SK-N-SH treated with all-trans-retinoic acid at 6 μM for 48 hours (cell line): Measurements from ENCODE around the gene SYNJ2.

ENCODE experiments used
- ATAC-seq: fragments of 200-7000 bp; cut with Tn5 transposase; 3 replicates; pipeline ENCODE4 v1.9.1; 2020; ENCODE audit warnings: mild to moderate bottlenecking, moderate library complexity
- ARNTL ChIP-seq: fragments of 450-650 bp; formaldehyde crosslinking; IDR thresholded peaks from 2 replicates; pipeline ENCODE4 v1.5.0; 2020; ENCODE audit warnings: low read depth, mild to moderate bottlenecking, moderate library complexity, borderline replicate concordance
- BACH2 ChIP-seq: fragments of 250-450 bp; sonication (Bioruptor Pico); IDR thresholded peaks from 2 replicates; pipeline ENCODE4 v1.9.0; 2021; ENCODE audit warnings: mild to moderate bottlenecking, borderline replicate concordance
- CREB5 ChIP-seq: fragments of 250-450 bp; sonication (Bioruptor Pico); IDR thresholded peaks from 2 replicates; pipeline ENCODE4 v1.5.1; 2020; ENCODE audit warnings: low read depth, mild to moderate bottlenecking, moderate library complexity
- CSDC2 ChIP-seq: fragments of 250-450 bp; sonication (Bioruptor Pico); IDR thresholded peaks from 2 replicates; pipeline ENCODE4 v1.5.0; 2020; ENCODE audit warnings: mild to moderate bottlenecking, moderate library complexity
- CSRNP3 ChIP-seq: fragments of 250-450 bp; sonication (Bioruptor Pico); IDR thresholded peaks from 2 replicates; pipeline ENCODE4 v1.5.1; 2021; ENCODE audit warnings: mild to moderate bottlenecking, moderate library complexity
- ESRRG ChIP-seq: fragments of 250-450 bp; sonication (Bioruptor Pico); IDR thresholded peaks from 2 replicates; pipeline ENCODE4 v1.6.1; 2021; ENCODE audit warnings: mild to moderate bottlenecking
- GLIS3 ChIP-seq: fragments of 250-450 bp; sonication (Bioruptor Pico); IDR thresholded peaks from 2 replicates; pipeline ENCODE4 v1.5.0; 2020; ENCODE audit warnings: mild to moderate bottlenecking, moderate library complexity
- ISL1 ChIP-seq: fragments of 250-450 bp; sonication (Bioruptor Pico); IDR thresholded peaks from 2 replicates; pipeline ENCODE4 v2.1.2; 2022; ENCODE audit warnings: mild to moderate bottlenecking, moderate library complexity
- OSR1 ChIP-seq: fragments of 250-450 bp; sonication (Bioruptor Pico); IDR thresholded peaks from 2 replicates; pipeline ENCODE4 v1.8.0; 2022; ENCODE audit warnings: moderate library complexity, mild to moderate bottlenecking, inconsistent platforms
- PATZ1 ChIP-seq: fragments of 250-450 bp; sonication (Bioruptor Pico); IDR thresholded peaks from 2 replicates; pipeline ENCODE4 v1.8.0; 2020; ENCODE audit warnings: mild to moderate bottlenecking, moderate library complexity, borderline replicate concordance
- PPARA ChIP-seq: fragments of 250-450 bp; sonication (Bioruptor Pico); IDR thresholded peaks from 2 replicates; pipeline ENCODE4 v1.5.0; 2020; ENCODE audit warnings: mild to moderate bottlenecking, borderline replicate concordance
- RARB ChIP-seq: fragments of 250-450 bp; sonication (Bioruptor Pico); IDR thresholded peaks from 2 replicates; pipeline ENCODE4 v1.8.0; 2021; ENCODE audit warnings: mild to moderate bottlenecking, moderate library complexity
- SNAI2 ChIP-seq: fragments of 250-450 bp; sonication (Bioruptor Pico); IDR thresholded peaks from 2 replicates; pipeline ENCODE4 v1.5.0; 2020; ENCODE audit warnings: mild to moderate bottlenecking, moderate library complexity
- TCF4 ChIP-seq: fragments of 250-450 bp; sonication (Bioruptor Pico); IDR thresholded peaks from 2 replicates; pipeline ENCODE4 v1.8.0; 2021; ENCODE audit warnings: mild to moderate bottlenecking, moderate library complexity, borderline replicate concordance
- TOX ChIP-seq: fragments of 250-450 bp; sonication (Bioruptor Pico); IDR thresholded peaks from 2 replicates; pipeline ENCODE4 v1.8.0; 2021; ENCODE audit warnings: mild to moderate bottlenecking, moderate library complexity, borderline replicate concordance
- ZC3H10 ChIP-seq: fragments of 250-450 bp; sonication (Bioruptor Pico); IDR thresholded peaks from 2 replicates; pipeline ENCODE4 v1.5.1; 2021; ENCODE audit warnings: mild to moderate bottlenecking, moderate library complexity
- ZFP3 ChIP-seq: fragments of 250-450 bp; sonication (Bioruptor Pico); IDR thresholded peaks from 2 replicates; pipeline ENCODE4 v1.5.0; 2020; ENCODE audit warnings: mild to moderate bottlenecking, moderate library complexity
- ZFP30 ChIP-seq: fragments of 450-650 bp; formaldehyde crosslinking; IDR thresholded peaks from 2 replicates; pipeline ENCODE4 v1.5.0; 2022; ENCODE audit warnings: mild to moderate bottlenecking, moderate library complexity
- ZNF565 ChIP-seq: fragments of 450-650 bp; formaldehyde crosslinking; conservative IDR thresholded peaks from 2 replicates; pipeline ENCODE4 v1.5.0; 2020; ENCODE audit warnings: low read depth, mild to moderate bottlenecking, moderate library complexity
- ZNF8 ChIP-seq: fragments of 450-650 bp; formaldehyde crosslinking; IDR thresholded peaks from 2 replicates; pipeline ENCODE4 v1.5.0; 2020; ENCODE audit warnings: mild to moderate bottlenecking, moderate library complexity

Gene SYNJ2

GRCh38 chr6:157941101-157941863, 40.4 kb upstream of the SYNJ2 start (continued):
- TF ChIP-seq PATZ1 (CRISPR knock-in tag), result no peak

GRCh38 chr6:157942351-157942750, 39.3 kb upstream of the SYNJ2 start:
- no peak for TF ChIP-seq PPARA
- no peak for TF ChIP-seq CSRNP3
- no peak for TF ChIP-seq GLIS3 (CRISPR knock-in tag)
- no peak for TF ChIP-seq SNAI2 (CRISPR knock-in tag)
- TF ChIP-seq ARNTL, result no peak
- no peak for TF ChIP-seq ZFP3 (CRISPR knock-in tag)
- no peak for TF ChIP-seq PATZ1 (CRISPR knock-in tag)
- TF ChIP-seq BACH2 (CRISPR knock-in tag), result no peak
- no peak for TF ChIP-seq ZFP30 (CRISPR knock-in tag)
- no peak for TF ChIP-seq CSDC2 (CRISPR knock-in tag)
- TF ChIP-seq ZNF8, result no peak
- no peak for TF ChIP-seq ZC3H10
- TF ChIP-seq TCF4 (CRISPR knock-in tag), result no peak
- TF ChIP-seq OSR1 (CRISPR knock-in tag), result no peak
- no peak for TF ChIP-seq RARB (CRISPR knock-in tag)
- TF ChIP-seq CREB5, result no peak
- TF ChIP-seq ESRRG (CRISPR knock-in tag), result no peak
- no peak for ATAC-seq

GRCh38 chr6:157943249-157943963, 38.3 kb upstream of the SYNJ2 start:
- TF ChIP-seq CSDC2 (CRISPR knock-in tag) (no peak), OSR1 (CRISPR knock-in tag) (no peak), CREB5 (no peak), ZC3H10 (no peak), TCF4 (CRISPR knock-in tag) (no peak), ISL1 (CRISPR knock-in tag) (no peak)
- no peak for ATAC-seq

- TF ChIP-seq OSR1 (CRISPR knock-in tag) (no peak), BACH2 (CRISPR knock-in tag) (no peak), SNAI2 (CRISPR knock-in tag) (no peak), TOX (CRISPR knock-in tag) (no peak), ZNF565 (no peak), PPARA (no peak), ZFP30 (CRISPR knock-in tag) (no peak), TCF4 (CRISPR knock-in tag) (no peak), ESRRG (CRISPR knock-in tag) (no peak), ARNTL (no peak), PATZ1 (CRISPR knock-in tag) (no peak), GLIS3 (CRISPR knock-in tag) (no peak)
- no peak for ATAC-seq
These were observed 37.7 kb upstream of the SYNJ2 start for GRCh38 chr6:157943964-157944283.
